ENCODE measurements around the gene TCF15.

GRCh38 chr20:561437-562231 lies 48.5 kb downstream of the TCF15 start:
- TF ChIP-seq POLR2AphosphoS5 (IDR thresholded peaks at IDR 0.05) (no peak), POLR2A (IDR thresholded peaks at IDR 0.05) (no peak)
